HCT116 (cell line): ENCODE data around the gene MCM9. TPM values are rescaled to one million over a fixed set of nuclear protein-coding genes. Genes with fewer than 3 reads are reported as not detected.

ENCODE experiments used
- ATAC-seq: fragments of 200-7000 bp; cut with Tn5 transposase; 2 replicates; pipeline ENCODE4 v1.9.1; 2020; ENCODE audit warnings: mild to moderate bottlenecking, moderate library complexity
- BruUV-seq: library from RNA; stranded (reverse); fragments of 400-500 nt; replicated peaks from 2 replicates; lab custom pipeline; 2021; lab: Mats Ljungman, UMichigan
- CTCF ChIA-PET: fragments of 300-600 bp; sonication (Branson Sonifier 250); formaldehyde crosslinking; loops from one replicate; lab custom pipeline; 2021; ENCODE audit warnings: antibody characterized with exemption; lab: Charles Lee
- POLR2A ChIA-PET: fragments of 300-600, 350-600 bp; sonication (Branson Sonifier 250); formaldehyde crosslinking; loops from one replicate; lab custom pipeline; 2021; ENCODE audit warnings: antibody characterized with exemption; lab: Charles Lee
- RAD21 ChIA-PET, 2 experiments: fragments of 300-600 bp; sonication (Branson Sonifier 250); formaldehyde crosslinking; loops; one replicate each; lab custom pipeline; 2023; ENCODE audit warnings: low total read pairs in 2 of 2; ENCODE audit not compliant: uncharacterized antibody in 2 of 2, unreplicated experiment in 2 of 2, low non-redundant PET in 1 of 2; lab: Charles Lee
- DNase-seq: peaks from one replicate; pipeline ENCODE4 v3.0.0-alpha.2; 2010; ENCODE audit warnings: low read depth, low spot score
- H2AFZ ChIP-seq: fragments of 200-600 bp; shearing (Covaris generic), sonication (generic); 2 replicates; pipeline ENCODE4 v1.6.1; 2017; ENCODE audit warnings: low read depth, mixed run types, mixed read lengths, antibody characterized with exemption, low read length; ENCODE audit not compliant: poor library complexity, severe bottlenecking
- H3K27ac ChIP-seq: 2 replicates; pipeline ENCODE4 v1.5.1; 2012; ENCODE audit warnings: low read depth, low read length
- H3K27me3 ChIP-seq: fragments of 200-600 bp; sonication (generic); 2 replicates; pipeline ENCODE4 v1.6.1; 2016; ENCODE audit warnings: mixed run types, low read length, mixed read lengths; ENCODE audit not compliant: insufficient read depth
- H3K36me3 ChIP-seq, 2 experiments: fragments of 200-500 bp in 1 of 2; fragments of 200-600 bp in 1 of 2; sonication (Bioruptor generic) in 1 of 2; sonication (generic) in 1 of 2; 2 replicates each; pipeline versions ENCODE4 v1.5.1 to v1.6.1; 2014 to 2016; ENCODE audit warnings: low read length in 2 of 2, inconsistent platforms in 1 of 2, mixed read lengths in 1 of 2, mixed run types in 1 of 2; ENCODE audit not compliant: insufficient read depth in 2 of 2, control insufficient read depth in 1 of 2
- H3K4me1 ChIP-seq, 2 experiments: fragments of 200-600 bp in 1 of 2; sonication (generic) in 1 of 2; 2 replicates each; pipeline versions ENCODE4 v1.5.1 to v1.6.1; 2012 to 2017; ENCODE audit warnings: low read length in 2 of 2, inconsistent platforms in 1 of 2, mild to moderate bottlenecking in 1 of 2, mixed read lengths in 1 of 2, mixed run types in 1 of 2, moderate library complexity in 1 of 2; ENCODE audit not compliant: insufficient read depth in 2 of 2, control insufficient read depth in 1 of 2
- H3K4me2 ChIP-seq: fragments of 200-600 bp; sonication (generic); 2 replicates; pipeline ENCODE4 v1.6.1; 2017; ENCODE audit warnings: mixed run types, low read length, mixed read lengths
- H3K4me3 ChIP-seq, 2 experiments: fragments of 200-600 bp in 1 of 2; sonication (generic) in 1 of 2; replicated peaks in 1 of 2; 2 replicates each; pipeline ENCODE4 v1.5.1; 2011 to 2016; ENCODE audit warnings: low read length in 2 of 2, control low read depth in 1 of 2, low read depth in 1 of 2, mild to moderate bottlenecking in 1 of 2, mixed read lengths in 1 of 2, mixed run types in 1 of 2
- H3K79me2 ChIP-seq: fragments of 200-600 bp; sonication (generic); 2 replicates; pipeline ENCODE4 v1.6.1; 2017; ENCODE audit warnings: mild to moderate bottlenecking, mixed run types, low read length, moderate library complexity, mixed read lengths; ENCODE audit not compliant: insufficient read depth
- H3K9ac ChIP-seq: fragments of 200-600 bp; sonication (generic); 2 replicates; pipeline ENCODE4 v1.6.1; 2016; ENCODE audit warnings: low read length, mixed read lengths
- H3K9me2 ChIP-seq: fragments of 200-600 bp; sonication (generic), shearing (Covaris generic); 2 replicates; pipeline ENCODE4 v1.6.1; 2017; ENCODE audit warnings: mixed run types, mild to moderate bottlenecking, moderate library complexity; ENCODE audit not compliant: insufficient read depth
- H3K9me3 ChIP-seq, 2 experiments: fragments of 200-500 bp in 1 of 2; fragments of 200-600 bp in 1 of 2; sonication (Bioruptor generic) in 1 of 2; sonication (generic) in 1 of 2; 2 replicates each; pipeline ENCODE4 v1.6.1; 2014 to 2017; ENCODE audit warnings: low read length in 2 of 2, mixed read lengths in 2 of 2, inconsistent platforms in 1 of 2, low read depth in 1 of 2, mild to moderate bottlenecking in 1 of 2, mixed run types in 1 of 2, moderate library complexity in 1 of 2; ENCODE audit not compliant: control insufficient read depth in 1 of 2, insufficient read depth in 1 of 2
- H4K20me1 ChIP-seq: fragments of 200-600 bp; sonication (generic), shearing (Covaris generic); 2 replicates; pipeline ENCODE4 v1.6.1; 2017; ENCODE audit warnings: mixed run types, mild to moderate bottlenecking, moderate library complexity; ENCODE audit not compliant: insufficient read depth
- EGR1 ChIP-seq: IDR thresholded peaks from 2 replicates; pipeline ENCODE4 v1.6.1; 2012; ENCODE audit warnings: low read depth
- ELF1 ChIP-seq: IDR thresholded peaks from 2 replicates; pipeline ENCODE4 v1.6.1; 2012; ENCODE audit warnings: low read depth, borderline replicate concordance
- EZH2 ChIP-seq: fragments of 200-600 bp; sonication (generic); IDR thresholded peaks from 2 replicates; pipeline ENCODE4 v1.6.1; 2017; ENCODE audit warnings: antibody characterized with exemption, mixed run types
- EZH2phosphoT487 ChIP-seq: fragments of 200-600 bp; IDR thresholded peaks from 2 replicates; pipeline ENCODE4 v1.6.1; 2018; ENCODE audit warnings: antibody characterized with exemption, borderline replicate concordance
- JUND ChIP-seq: IDR thresholded peaks from 2 replicates; pipeline ENCODE4 v1.6.1; 2012
- POLR2A ChIP-seq: IDR thresholded peaks from 2 replicates; pipeline ENCODE4 v1.7.0; 2011; ENCODE audit warnings: borderline replicate concordance; ENCODE audit not compliant: insufficient read depth, insufficient read length; ENCODE audit errors: extremely low read depth
- RAD21 ChIP-seq: IDR thresholded peaks from 2 replicates; pipeline ENCODE4 v1.6.1; 2012; ENCODE audit warnings: low read depth, mild to moderate bottlenecking
- SP1 ChIP-seq: IDR thresholded peaks from 2 replicates; pipeline ENCODE4 v1.6.1; 2012; ENCODE audit warnings: low read depth
- TCF7L2 ChIP-seq: IDR thresholded peaks from 2 replicates; pipeline ENCODE4 v1.7.0; 2011; ENCODE audit warnings: borderline replicate concordance, inconsistent platforms; ENCODE audit not compliant: insufficient read depth, insufficient read length; ENCODE audit errors: extremely low read depth
- YY1 ChIP-seq: IDR thresholded peaks from 2 replicates; pipeline ENCODE4 v1.6.1; 2011; ENCODE audit warnings: low read length, low read depth, moderate library complexity, mild to moderate bottlenecking; ENCODE audit not compliant: insufficient replicate concordance; ENCODE audit errors: extremely low read depth
- ZFX ChIP-seq: fragments of 450-650 bp; IDR thresholded peaks from 2 replicates; pipeline ENCODE4 v1.6.1; 2017
- ZNF274 ChIP-seq: fragments of 200-500 bp; sonication (Bioruptor generic); IDR thresholded peaks from 2 replicates; pipeline ENCODE4 v1.6.1; 2014; ENCODE audit warnings: mild to moderate bottlenecking, low read depth, low read length, inconsistent platforms
- intact Hi-C: fragments of 100-400 bp; cut with micrococcal nuclease; formaldehyde crosslinking; loops from 2 replicates; pipeline ENCODE4 v1.10.0; 2022
- total RNA-seq: library from RNA; stranded (reverse); gene quantifications from one replicate; pipeline ENCODE4 v1.2.1, GENCODE V29; 2021; ENCODE audit not compliant: unreplicated experiment
- TF ChIP-seq, protein P1 (sequence below): IDR thresholded peaks from 2 replicates; pipeline ENCODE4 v1.6.1; 2012; ENCODE audit warnings: low read depth
- TF ChIP-seq, protein P2 (sequence below): IDR thresholded peaks from 2 replicates; pipeline ENCODE4 v1.6.1; 2011; ENCODE audit warnings: mild to moderate bottlenecking, low read length, moderate library complexity; ENCODE audit not compliant: insufficient replicate concordance; ENCODE audit errors: extremely low read depth
- TF ChIP-seq, protein P3 (sequence below): IDR thresholded peaks from 2 replicates; pipeline ENCODE4 v1.6.1; 2012

MCM9 gene
- total RNA-seq, 1 experiment from 2014 or later: 13.6 TPM

DNA sequence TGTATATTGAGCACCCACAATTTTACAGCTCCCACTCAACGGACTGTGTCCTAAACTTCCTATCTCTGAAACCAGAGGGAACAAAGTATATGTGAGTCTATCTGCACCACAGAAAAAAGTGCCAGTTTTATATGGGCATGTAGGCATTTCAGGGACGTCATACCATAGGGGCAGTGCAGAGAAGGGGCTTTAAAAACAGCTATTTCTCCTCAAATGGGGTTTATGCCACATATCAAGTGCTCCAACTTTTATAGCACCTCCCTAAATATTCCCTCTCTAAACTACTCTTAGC is 69.9 kb downstream of the MCM9 start:
- no peaks in the 10 kb centered on the region for H3K36me3 ChIP-seq
- ChIA-PET CTCF (no interaction called here), RAD21 (no interaction called here), POLR2A (no interaction called here)
- H3K4me1 ChIP-seq: peaks cover 4 to 8% of the 10 kb centered on the region in 2 experiments; a peak in 2 of 4 replicates
- no peaks in the 10 kb centered on the region for H3K9me3 ChIP-seq
- no peaks in the 10 kb centered on the region for H3K27me3 ChIP-seq
- no peaks in the 10 kb centered on the region for H4K20me1 ChIP-seq
- no peak overlapping the region for H3K27ac ChIP-seq
- no peak for DNase-seq
- TF ChIP-seq POLR2A (no peak), RAD21 (no peak), JUND (no peak), EZH2 (no peak), TCF7L2 (no peak), SP1 (no peak), ZFX (no peak), ELF1 (no peak), EZH2phosphoT487 (no peak), YY1 (no peak), ZNF274 (no peak), EGR1 (no peak)
- TF ChIP-seq, protein P1, sequence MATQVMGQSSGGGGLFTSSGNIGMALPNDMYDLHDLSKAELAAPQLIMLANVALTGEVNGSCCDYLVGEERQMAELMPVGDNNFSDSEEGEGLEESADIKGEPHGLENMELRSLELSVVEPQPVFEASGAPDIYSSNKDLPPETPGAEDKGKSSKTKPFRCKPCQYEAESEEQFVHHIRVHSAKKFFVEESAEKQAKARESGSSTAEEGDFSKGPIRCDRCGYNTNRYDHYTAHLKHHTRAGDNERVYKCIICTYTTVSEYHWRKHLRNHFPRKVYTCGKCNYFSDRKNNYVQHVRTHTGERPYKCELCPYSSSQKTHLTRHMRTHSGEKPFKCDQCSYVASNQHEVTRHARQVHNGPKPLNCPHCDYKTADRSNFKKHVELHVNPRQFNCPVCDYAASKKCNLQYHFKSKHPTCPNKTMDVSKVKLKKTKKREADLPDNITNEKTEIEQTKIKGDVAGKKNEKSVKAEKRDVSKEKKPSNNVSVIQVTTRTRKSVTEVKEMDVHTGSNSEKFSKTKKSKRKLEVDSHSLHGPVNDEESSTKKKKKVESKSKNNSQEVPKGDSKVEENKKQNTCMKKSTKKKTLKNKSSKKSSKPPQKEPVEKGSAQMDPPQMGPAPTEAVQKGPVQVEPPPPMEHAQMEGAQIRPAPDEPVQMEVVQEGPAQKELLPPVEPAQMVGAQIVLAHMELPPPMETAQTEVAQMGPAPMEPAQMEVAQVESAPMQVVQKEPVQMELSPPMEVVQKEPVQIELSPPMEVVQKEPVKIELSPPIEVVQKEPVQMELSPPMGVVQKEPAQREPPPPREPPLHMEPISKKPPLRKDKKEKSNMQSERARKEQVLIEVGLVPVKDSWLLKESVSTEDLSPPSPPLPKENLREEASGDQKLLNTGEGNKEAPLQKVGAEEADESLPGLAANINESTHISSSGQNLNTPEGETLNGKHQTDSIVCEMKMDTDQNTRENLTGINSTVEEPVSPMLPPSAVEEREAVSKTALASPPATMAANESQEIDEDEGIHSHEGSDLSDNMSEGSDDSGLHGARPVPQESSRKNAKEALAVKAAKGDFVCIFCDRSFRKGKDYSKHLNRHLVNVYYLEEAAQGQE: no peak
- TF ChIP-seq, protein P2, sequence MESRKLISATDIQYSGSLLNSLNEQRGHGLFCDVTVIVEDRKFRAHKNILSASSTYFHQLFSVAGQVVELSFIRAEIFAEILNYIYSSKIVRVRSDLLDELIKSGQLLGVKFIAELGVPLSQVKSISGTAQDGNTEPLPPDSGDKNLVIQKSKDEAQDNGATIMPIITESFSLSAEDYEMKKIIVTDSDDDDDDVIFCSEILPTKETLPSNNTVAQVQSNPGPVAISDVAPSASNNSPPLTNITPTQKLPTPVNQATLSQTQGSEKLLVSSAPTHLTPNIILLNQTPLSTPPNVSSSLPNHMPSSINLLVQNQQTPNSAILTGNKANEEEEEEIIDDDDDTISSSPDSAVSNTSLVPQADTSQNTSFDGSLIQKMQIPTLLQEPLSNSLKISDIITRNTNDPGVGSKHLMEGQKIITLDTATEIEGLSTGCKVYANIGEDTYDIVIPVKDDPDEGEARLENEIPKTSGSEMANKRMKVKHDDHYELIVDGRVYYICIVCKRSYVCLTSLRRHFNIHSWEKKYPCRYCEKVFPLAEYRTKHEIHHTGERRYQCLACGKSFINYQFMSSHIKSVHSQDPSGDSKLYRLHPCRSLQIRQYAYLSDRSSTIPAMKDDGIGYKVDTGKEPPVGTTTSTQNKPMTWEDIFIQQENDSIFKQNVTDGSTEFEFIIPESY: no peak
- TF ChIP-seq, protein P3, sequence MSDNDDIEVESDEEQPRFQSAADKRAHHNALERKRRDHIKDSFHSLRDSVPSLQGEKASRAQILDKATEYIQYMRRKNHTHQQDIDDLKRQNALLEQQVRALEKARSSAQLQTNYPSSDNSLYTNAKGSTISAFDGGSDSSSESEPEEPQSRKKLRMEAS: no peak
- peaks cover 10% of the 10 kb centered on the region; the same call in 1 of the 2 replicates for H3K79me2 ChIP-seq
- H3K4me3 ChIP-seq: no peak overlapping the region
- intact Hi-C loops: no loop called here
- no peak for ATAC-seq
- BruUV-seq: no TSS peak
- no peak overlapping the region for H3K4me2 ChIP-seq
- H2AFZ ChIP-seq: no peak overlapping the region
- no peak overlapping the region for H3K9ac ChIP-seq
- no peaks in the 10 kb centered on the region for H3K9me2 ChIP-seq
